Stimulated activated naive CD4-positive, alpha-beta T cell treated with Interleukin-2 at 50 U/mL for 16 hours (primary cell): ENCODE measurements around the gene ACOXL.

ENCODE experiments used
- DNase-seq: peaks from one replicate; lab custom pipeline; 2025; lab: John Stamatoyannopoulos, UW

The ACOXL gene

GRCh38 chr2:110755491-110756078 is 23.2 kb downstream of the ACOXL start:
- no peak for DNase-seq

DNA sequence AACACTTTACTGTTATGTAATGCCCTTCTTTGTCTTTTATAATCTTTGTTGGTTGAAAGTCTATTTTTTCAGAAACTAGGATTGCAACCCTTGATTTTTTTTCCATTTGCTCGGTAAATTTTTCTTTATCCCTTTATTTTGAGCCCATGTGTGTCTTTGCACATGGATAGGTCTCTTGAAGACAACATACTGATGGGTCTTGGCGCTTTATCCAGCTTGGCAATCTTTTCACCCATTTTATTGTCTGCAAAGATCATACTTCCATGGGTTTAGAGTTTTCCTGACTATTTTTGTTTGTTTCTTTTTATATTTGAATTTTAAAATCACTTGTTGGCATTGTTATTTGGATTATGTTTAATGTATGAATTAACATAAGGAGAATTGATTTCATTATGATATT is 27.0 kb downstream of the ACOXL start:
- no peak for DNase-seq

DNA sequence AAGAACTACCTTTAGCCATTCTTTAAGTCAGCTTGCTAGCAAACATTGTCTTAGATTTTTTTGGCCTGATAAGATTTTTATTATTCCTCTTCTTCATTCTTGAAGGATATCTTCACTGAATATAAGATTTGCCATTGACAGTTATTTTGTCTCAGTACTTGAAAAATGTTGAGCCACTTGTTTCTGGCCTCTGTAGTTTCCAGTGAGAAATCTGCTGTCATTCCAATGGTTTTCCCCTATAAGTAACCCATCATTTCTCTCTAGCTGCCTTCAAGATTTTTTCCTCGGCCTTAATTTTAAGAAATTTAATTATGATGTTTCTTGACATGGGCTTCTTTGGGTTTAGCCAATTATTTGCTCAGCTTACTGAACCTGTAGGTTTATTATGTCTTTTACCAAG is 32.6 kb downstream of the ACOXL start:
- DNase-seq: no peak

- DNase-seq: no peak
Observed at GRCh38 chr2:110766291-110766690, 33.9 kb downstream of the ACOXL start.

- no peak for DNase-seq
Observed at GRCh38 chr2:110768591-110768990, 36.2 kb downstream of the ACOXL start.

- no peak for DNase-seq
Observed at GRCh38 chr2:110770404-110770958, 38.1 kb downstream of the ACOXL start.

- no peak for DNase-seq
Observed at GRCh38 chr2:110770959-110771431, 38.6 kb downstream of the ACOXL start.

GRCh38 chr2:110771547-110772382 is 39.4 kb downstream of the ACOXL start:
- DNase-seq: no peak

DNA sequence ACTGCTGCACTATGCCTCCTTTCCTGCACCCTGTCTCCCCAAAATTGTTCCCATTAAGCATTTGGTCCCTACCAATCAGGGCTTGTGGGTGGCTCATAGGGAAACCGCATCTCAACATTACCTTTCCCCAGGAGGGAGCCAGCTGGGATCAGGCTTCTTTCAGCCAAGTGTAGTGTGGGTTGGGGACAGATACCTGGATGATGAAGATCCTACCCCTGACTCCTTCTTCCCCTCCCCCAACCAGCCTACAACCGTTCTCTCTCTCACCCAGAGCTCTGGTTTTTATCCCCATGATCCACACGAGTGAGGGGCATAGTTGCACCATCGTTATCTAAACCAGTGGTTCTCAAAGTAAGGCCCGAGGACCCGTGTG is 40.0 kb downstream of the ACOXL start:
- DNase-seq: no peak

DNA sequence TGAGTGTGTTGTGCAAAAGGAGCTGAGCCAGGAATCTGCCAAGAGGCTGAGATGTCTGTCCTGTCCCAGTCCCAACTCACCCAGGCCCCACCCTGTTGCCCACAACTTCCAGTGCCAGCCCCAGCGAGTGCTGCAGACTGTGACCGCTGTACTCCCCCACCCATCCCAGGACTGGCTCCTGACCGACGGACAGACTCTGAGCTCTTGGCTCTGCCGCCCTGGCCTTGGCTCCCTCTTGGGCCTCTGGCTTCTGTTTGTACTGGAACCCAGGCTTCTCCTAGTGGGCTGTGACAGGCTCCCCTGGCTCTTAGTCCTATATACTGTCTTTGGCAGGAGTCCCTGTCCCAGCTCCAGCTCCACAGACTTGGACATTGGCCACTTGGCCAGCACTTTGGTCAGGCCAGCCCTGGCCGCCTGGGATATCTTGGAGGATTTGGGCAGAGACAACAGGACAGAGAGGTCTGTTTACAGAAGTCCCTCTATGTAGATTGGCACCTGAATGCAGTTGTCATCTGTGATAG is 41.1 kb downstream of the ACOXL start:
- no peak for DNase-seq

DNA sequence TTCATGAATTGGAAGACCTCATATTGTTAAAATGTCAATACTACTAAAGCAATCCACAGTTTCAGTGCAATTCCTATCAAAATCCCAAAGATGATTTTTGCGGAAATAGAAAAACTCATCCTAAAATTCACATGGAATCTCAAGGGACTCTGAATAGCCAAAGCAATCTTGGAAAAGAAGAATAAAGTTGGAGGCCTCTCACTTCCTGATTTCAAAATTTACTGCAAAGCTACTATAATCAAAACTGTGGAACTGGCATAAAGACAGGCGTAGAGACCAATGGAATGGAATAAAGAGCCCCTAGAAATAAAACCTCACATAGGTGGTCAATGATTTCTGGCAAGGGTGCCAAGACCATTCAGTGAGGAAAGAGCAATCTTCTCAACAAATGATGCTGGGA is 42.3 kb downstream of the ACOXL start:
- DNase-seq: no peak

DNA sequence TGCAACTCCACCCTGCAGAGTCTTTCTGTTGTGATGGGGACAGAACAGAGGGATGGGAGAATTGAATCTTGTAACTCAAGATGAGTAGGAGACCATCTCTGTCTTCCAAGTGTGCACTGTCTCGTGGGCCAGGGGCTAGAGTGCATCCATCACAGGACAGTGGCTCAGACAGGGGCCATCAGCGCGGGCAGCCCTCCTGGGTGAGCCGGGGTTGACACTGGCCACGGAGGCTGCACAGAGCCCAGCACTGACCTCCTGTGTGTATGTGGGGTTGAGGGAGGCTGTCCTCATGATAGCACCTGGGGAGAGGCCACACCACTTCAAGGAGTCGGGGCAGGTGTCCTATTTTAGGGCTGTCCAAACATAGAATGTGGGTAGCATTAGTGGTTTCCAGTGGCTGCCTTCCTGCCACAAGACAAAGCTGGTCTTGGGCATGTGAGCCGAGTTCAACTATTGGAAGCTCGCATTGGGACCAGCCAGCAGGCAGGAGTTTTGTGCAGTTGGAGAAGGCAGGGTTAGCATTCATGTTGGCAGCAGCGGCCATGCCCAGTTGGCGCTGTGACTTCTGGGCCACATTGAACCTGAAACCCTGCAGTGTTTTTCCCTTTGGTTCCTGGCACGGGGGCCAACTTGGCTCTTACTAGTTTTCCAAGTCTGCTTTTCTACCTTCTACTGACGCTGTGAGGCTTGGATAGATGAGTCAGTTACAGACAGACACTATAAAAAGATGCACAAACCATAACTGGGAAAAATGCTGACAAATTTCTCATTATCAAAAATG is 45.3 kb downstream of the ACOXL start:
- DNase-seq: no peak

DNA sequence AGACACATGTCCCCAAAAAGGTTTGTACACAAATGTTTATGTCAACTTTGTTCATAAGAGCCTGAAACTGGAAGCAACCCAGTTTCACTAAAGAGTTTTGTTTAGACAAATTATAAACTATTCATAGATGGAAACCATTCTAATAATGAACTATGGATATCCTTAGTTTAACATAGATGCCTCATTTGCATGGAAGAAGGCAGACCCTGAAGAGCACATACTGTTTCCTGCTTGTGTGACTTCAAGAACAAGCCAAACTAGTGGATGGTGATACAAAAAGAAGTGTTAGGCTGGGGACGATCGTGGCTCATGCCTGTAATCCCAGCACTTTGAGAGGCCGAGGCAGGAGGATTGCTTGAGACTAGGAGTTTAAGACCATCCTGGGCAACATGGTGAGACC is 48.1 kb downstream of the ACOXL start:
- no peak for DNase-seq

- no peak for DNase-seq
Observed at GRCh38 chr2:110783196-110783873, 51.0 kb downstream of the ACOXL start.

- no peak for DNase-seq
Observed at GRCh38 chr2:110784047-110784631, 51.8 kb downstream of the ACOXL start.

DNA sequence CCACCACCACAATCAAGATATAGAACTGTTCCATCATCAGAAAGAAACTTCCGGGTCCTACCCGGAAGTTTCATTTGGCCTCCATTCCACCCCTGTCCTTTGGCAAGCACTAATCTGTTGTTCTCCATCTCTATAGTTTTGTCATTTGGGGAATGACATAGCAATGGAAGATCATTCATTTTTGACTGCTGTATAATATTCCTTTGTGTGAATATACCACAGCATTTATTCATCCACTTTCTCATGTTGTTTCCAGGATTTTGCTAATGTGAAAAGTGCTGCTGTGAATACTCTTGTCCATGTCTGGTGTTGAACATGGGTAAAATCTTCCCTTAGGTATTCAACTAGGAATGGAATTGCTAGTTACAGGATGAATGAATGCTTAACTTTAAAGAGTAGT is 53.1 kb downstream of the ACOXL start:
- DNase-seq: no peak

GRCh38 chr2:110788976-110789375 is 56.6 kb downstream of the ACOXL start:
- DNase-seq: no peak

DNA sequence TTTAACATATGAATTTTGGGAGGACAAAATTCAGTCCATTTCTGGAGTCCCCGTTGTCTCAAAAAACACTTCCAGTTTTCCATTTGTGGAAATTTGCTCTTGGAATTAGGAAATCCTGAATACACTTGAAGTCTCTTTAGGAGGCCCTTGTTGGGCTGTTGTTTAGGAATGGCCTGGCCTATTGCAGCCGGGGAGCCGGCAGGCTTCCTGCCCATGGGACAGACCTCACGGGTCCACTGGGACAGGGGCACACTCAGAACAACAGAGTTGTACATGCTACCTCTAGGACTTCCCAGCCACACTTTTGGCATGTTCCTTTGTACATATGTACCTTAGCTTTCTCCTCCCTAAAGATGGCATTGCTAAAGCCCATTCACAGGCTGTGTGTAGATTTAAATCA is 57.3 kb downstream of the ACOXL start:
- no peak for DNase-seq

- DNase-seq: no peak
Observed at GRCh38 chr2:110790907-110791306, 58.5 kb downstream of the ACOXL start.

DNA sequence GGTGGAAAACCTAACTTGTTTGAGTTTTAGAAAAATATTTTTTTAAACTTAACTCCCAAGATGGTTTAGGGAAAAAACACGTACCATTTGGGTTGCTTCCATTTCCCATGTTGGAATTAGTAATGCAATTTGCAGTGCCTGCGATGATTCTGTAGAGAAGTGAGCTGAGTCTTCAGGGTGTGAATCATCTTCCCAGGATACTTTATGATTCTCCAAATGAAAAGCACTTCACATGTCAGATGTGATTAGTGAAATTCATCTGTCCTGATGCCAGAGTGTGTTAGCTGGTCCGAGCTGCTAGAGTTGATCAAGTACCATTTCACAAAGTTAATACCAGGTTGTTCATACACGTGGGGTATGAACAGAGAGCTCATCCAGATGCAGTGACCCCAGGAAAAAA is 59.1 kb downstream of the ACOXL start:
- DNase-seq: no peak

DNA sequence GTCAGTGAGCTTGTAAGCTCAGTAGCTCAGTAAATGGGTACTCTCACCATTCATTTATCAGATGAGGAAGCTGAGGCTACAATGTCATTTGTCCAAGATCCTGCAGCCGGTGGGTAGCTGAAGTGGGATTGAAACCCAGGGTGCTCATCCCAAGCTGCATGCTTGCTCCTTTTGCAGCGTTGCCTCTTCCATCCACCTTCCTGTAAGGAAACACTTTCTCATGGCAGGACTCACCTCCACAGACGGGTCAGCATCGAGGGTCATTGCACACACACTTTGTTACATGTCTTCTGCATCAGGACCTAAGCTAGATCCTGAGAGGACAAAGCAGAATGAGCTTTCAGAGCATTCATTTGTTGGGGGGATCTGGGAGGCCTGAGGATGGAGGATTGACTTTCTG is 60.7 kb downstream of the ACOXL start:
- no peak for DNase-seq
